ENCODE measurements around the gene PRRX2. TPM values are rescaled to one million over a fixed set of nuclear protein-coding genes. Genes with fewer than 3 reads are reported as not detected.

Gene PRRX2
- total and polyA plus RNA-seq, 2 experiments from 2014 or later: 5.8 to 8.3 TPM

- H3K36me3 ChIP-seq (ENCODE audit: insufficient read depth): no peaks in the 10 kb centered on the region
- ATAC-seq: no peak
These were observed 103.0 kb downstream of the PRRX2 start for GRCh38 chr9:129768486-129768885.

More at GRCh38 chr9:129768486-129768885, 103.0 kb downstream of the PRRX2 start:
- no peak overlapping the region for H3K4me3 Mint-ChIP-seq
- Histone ChIP-seq H3K4me2 (no peak overlapping the region), H3K27me3 (ENCODE audit: insufficient read depth) (no peaks in the 10 kb centered on the region), H3K9me2 (ENCODE audit: insufficient read depth) (no peaks in the 10 kb centered on the region), H3F3A (replicated peaks; ENCODE audit: low read depth) (no peaks in the 10 kb centered on the region), H4K20me1 (replicated peaks; ENCODE audit: insufficient read depth) (no peaks in the 10 kb centered on the region), H2AFZ (no peak overlapping the region), H3K27ac (ENCODE audit: low read depth) (no peak overlapping the region), H3K4me1 (ENCODE audit: insufficient read depth) (no peaks in the 10 kb centered on the region), H3K4me3 (no peak overlapping the region), H3K79me2 (replicated peaks; ENCODE audit: insufficient read depth) (no peaks in the 10 kb centered on the region)
- no peaks in the 10 kb centered on the region for H3K36me3 Mint-ChIP-seq (ENCODE audit: low read depth)
- TF ChIP-seq NANOG (IDR thresholded peaks at IDR 0.05; ENCODE audit: borderline replicate concordance) (no peak), EZH2 (IDR thresholded peaks at IDR 0.05; ENCODE audit: low read depth, unreplicated experiment) (no peak), ETS1 (IDR thresholded peaks at IDR 0.05) (no peak), JUNB (IDR thresholded peaks at IDR 0.05; ENCODE audit: unreplicated experiment) (no peak), ZNF462 (CRISPR knock-in tag; IDR thresholded peaks at IDR 0.05) (no peak), REST (IDR thresholded peaks at IDR 0.05; ENCODE audit: unreplicated experiment) (no peak), STAT1 (IDR thresholded peaks at IDR 0.05; ENCODE audit: unreplicated experiment) (no peak), EZH2phosphoT487 (IDR thresholded peaks at IDR 0.05; ENCODE audit: unreplicated experiment) (no peak), CTCF (conservative IDR thresholded peaks at IDR 0.05; ENCODE audit: low read depth in 2 of 2) (no peak), POLR2AphosphoS5 (IDR thresholded peaks at IDR 0.05; ENCODE audit: low read depth) (no peak), ZNF331 (CRISPR knock-in tag; IDR thresholded peaks at IDR 0.05; ENCODE audit: low read depth) (no peak), ZNF114 (CRISPR knock-in tag; IDR thresholded peaks at IDR 0.05) (no peak), CREB1 (CRISPR knock-in tag; IDR thresholded peaks at IDR 0.05; ENCODE audit: low read depth) (no peak)
- H3K27ac Mint-ChIP-seq: no peak overlapping the region
- peaks cover 4% of the 10 kb centered on the region for H3K27me3 Mint-ChIP-seq (ENCODE audit: insufficient read depth, low read depth, poor library complexity)
- no peaks in the 10 kb centered on the region for H3K4me1 Mint-ChIP-seq
- H3K9me3 Mint-ChIP-seq: no peaks in the 10 kb centered on the region
- no peak for DNase-seq (ENCODE audit: low spot score)

Data from GM23338 (cell line).